Thoracic aorta (tissue), 2 donors: ENCODE measurements around the gene IL4R. TPM values are rescaled to one million over a fixed set of nuclear protein-coding genes. Genes with fewer than 3 reads are reported as not detected.

Experiments
- ATAC-seq: fragments of 150-250 bp; one replicate; pipeline ENCODE4 v1.8.0; 2017; ENCODE audit warnings: low read depth; ENCODE audit not compliant: insufficient number of reproducible peaks, low FRiP score
- DNase-seq: peaks from one replicate; pipeline ENCODE4 v3.0.0-alpha.2; 2020; ENCODE audit warnings: low spot score
- H3K27ac ChIP-seq, 2 donors: fragments of 200-600 bp; sonication (generic); 1 replicate in 1 of 2; 2 replicates in 1 of 2; pipeline ENCODE4 v1.5.1; 2016; ENCODE audit warnings: mild to moderate bottlenecking in 2 of 2, moderate library complexity in 2 of 2
- H3K27me3 ChIP-seq: fragments of 200-600 bp; sonication (generic); replicated peaks from 2 replicates; pipeline ENCODE4 v1.6.0; 2016; ENCODE audit warnings: mild to moderate bottlenecking; ENCODE audit not compliant: insufficient read depth
- H3K36me3 ChIP-seq: fragments of 200-600 bp; sonication (generic); one replicate; pipeline ENCODE4 v1.5.1; 2016
- H3K4me1 ChIP-seq, 2 donors: fragments of 200-600 bp; sonication (generic); 1 replicate in 1 of 2; 2 replicates in 1 of 2; pipeline versions ENCODE4 v1.5.1 to v1.6.0; 2016; ENCODE audit warnings: low read depth in 2 of 2, mild to moderate bottlenecking in 1 of 2; ENCODE audit not compliant: control insufficient read depth in 1 of 2
- H3K4me3 ChIP-seq: fragments of 200-600 bp; sonication (generic); 2 replicates; pipeline ENCODE4 v1.5.1; 2016; ENCODE audit warnings: mild to moderate bottlenecking
- H3K9me3 ChIP-seq: fragments of 200-600 bp; sonication (generic); 2 replicates; pipeline ENCODE4 v1.5.1; 2016
- CTCF ChIP-seq: fragments of 200-600 bp; sonication (generic); IDR thresholded peaks from one replicate; pipeline ENCODE4 v1.5.1; 2019; ENCODE audit warnings: antibody characterized with exemption
- total RNA-seq, 2 donors: library from RNA; depleted of rRNA; stranded (reverse); fragments of >200 nt; gene quantifications; one replicate each; pipeline versions ENCODE4 v1.1.0 to v1.2.3, GENCODE V29; 2016

The IL4R gene
- total RNA-seq, 2 donors from 2014 or later, result 46.2 to 148 TPM

GRCh38 chr16:27363246-27363632 is 49.5 kb downstream of the IL4R start:
- no peak for TF ChIP-seq CTCF
- Histone ChIP-seq H3K4me1 (peaks cover 6 to 8% of the 10 kb centered on the region in 2 donors), H3K27me3 (no peaks in the 10 kb centered on the region), H3K9me3 (no peaks in the 10 kb centered on the region), H3K27ac (no peak overlapping the region), H3K36me3 (peaks cover 31% of the 10 kb centered on the region), H3K4me3 (no peak overlapping the region)
- no peak for ATAC-seq
- DNase-seq, result no peak

- DNase-seq (no peak), ATAC-seq (no peak)
- no peak overlapping the region for H3K27ac ChIP-seq
- H3K27me3 ChIP-seq, result no peaks in the 10 kb centered on the region
- H3K4me3 ChIP-seq, result no peak overlapping the region
- no peaks in the 10 kb centered on the region for H3K9me3 ChIP-seq
- peaks cover 6 to 8% of the 10 kb centered on the region in 2 donors for H3K4me1 ChIP-seq
- TF ChIP-seq CTCF, result no peak
- H3K36me3 ChIP-seq, result peaks cover 26% of the 10 kb centered on the region
These were observed 50.0 kb downstream of the IL4R start for GRCh38 chr16:27363797-27364196.

GRCh38 chr16:27364493-27365141 is 50.8 kb downstream of the IL4R start:
- Histone ChIP-seq H3K27me3 (no peaks in the 10 kb centered on the region), H3K4me1 (peaks cover 6 to 8% of the 10 kb centered on the region in 2 donors), H3K36me3 (peaks cover 18% of the 10 kb centered on the region), H3K4me3 (no peak overlapping the region), H3K27ac (no peak overlapping the region), H3K9me3 (no peaks in the 10 kb centered on the region)
- no peak for DNase-seq
- no peak for ATAC-seq
- TF ChIP-seq CTCF, result no peak

GRCh38 chr16:27365142-27366089 is 51.6 kb downstream of the IL4R start:
- TF ChIP-seq CTCF, result no peak
- ATAC-seq, result no peak
- Histone ChIP-seq H3K4me1 (peaks cover 6 to 8% of the 10 kb centered on the region in 2 donors), H3K36me3 (peaks cover 17% of the 10 kb centered on the region), H3K27ac (no peak overlapping the region), H3K27me3 (no peaks in the 10 kb centered on the region), H3K9me3 (no peaks in the 10 kb centered on the region), H3K4me3 (no peak overlapping the region)
- DNase-seq, result no peak
